NCI-H2081 (cell line): ENCODE data around the gene HHIP.
A peak's percentile ranks its signal among the peaks of the same experiment; 100 is the strongest.

Experiments
- DNase-seq, 2 experiments: peaks; one replicate each; lab custom pipeline; 2025; lab: John Stamatoyannopoulos, UW

HHIP gene, protein sequence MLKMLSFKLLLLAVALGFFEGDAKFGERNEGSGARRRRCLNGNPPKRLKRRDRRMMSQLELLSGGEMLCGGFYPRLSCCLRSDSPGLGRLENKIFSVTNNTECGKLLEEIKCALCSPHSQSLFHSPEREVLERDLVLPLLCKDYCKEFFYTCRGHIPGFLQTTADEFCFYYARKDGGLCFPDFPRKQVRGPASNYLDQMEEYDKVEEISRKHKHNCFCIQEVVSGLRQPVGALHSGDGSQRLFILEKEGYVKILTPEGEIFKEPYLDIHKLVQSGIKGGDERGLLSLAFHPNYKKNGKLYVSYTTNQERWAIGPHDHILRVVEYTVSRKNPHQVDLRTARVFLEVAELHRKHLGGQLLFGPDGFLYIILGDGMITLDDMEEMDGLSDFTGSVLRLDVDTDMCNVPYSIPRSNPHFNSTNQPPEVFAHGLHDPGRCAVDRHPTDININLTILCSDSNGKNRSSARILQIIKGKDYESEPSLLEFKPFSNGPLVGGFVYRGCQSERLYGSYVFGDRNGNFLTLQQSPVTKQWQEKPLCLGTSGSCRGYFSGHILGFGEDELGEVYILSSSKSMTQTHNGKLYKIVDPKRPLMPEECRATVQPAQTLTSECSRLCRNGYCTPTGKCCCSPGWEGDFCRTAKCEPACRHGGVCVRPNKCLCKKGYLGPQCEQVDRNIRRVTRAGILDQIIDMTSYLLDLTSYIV

GRCh38 chr4:144645631-144646522 lies at the start of gene HHIP:
Gene HHIP (plus strand): TSS chr4:144646156. CDS start chr4:144646676, 520 bp downstream.
- DNase-seq, result peak; percentile 11 to 32

DNA sequence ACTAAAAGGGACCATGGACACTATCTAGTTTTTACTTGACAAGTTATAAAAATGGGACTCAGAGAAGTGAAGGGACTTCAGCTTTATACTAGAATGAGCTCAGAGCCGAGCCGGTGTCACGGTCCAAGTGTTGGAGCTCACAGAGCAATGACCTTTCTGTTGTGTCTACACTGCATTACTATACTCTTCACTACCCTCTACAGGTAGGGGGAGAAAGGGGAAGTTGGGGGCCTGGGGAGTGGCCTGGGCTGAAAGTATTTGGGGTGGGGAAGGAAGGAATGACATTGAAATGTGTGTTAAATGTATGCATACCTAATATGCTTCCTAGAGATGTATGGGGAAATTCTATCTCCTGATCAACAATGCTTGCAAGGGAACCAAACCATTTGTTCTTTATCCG lies 48.8 kb upstream of the HHIP start:
- no peak for DNase-seq

GRCh38 chr4:144599621-144600020 lies 46.3 kb upstream of the HHIP start:
- DNase-seq, result no peak

GRCh38 chr4:144611850-144612249 lies 34.1 kb upstream of the HHIP start:
- DNase-seq, result no peak

- no peak for DNase-seq
Observed at GRCh38 chr4:144614850-144615585, 30.9 kb upstream of the HHIP start.

DNA sequence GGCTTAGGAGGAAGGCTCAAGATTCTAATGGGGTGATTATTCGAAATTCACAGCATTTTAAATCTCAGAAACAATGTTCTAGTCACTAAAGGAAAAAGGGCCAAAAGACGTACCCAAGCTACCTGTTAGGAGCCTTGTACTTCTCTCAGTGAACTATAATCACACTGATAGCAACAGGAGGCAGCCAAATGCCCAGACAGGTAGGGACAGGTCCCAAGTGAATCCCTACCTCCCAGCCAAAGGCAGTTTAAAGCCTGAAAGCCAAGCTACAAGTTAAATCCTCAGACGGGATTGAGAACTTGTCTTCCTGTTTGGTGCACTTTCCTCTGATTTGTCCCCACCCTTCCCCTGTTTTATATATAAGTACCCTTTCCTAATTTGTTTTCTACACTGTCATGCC lies 24.3 kb upstream of the HHIP start:
- no peak for DNase-seq

- DNase-seq, result no peak
Observed at GRCh38 chr4:144627663-144628076, 18.3 kb upstream of the HHIP start.

GRCh38 chr4:144633215-144633614 lies 12.7 kb upstream of the HHIP start:
- no peak for DNase-seq

DNA sequence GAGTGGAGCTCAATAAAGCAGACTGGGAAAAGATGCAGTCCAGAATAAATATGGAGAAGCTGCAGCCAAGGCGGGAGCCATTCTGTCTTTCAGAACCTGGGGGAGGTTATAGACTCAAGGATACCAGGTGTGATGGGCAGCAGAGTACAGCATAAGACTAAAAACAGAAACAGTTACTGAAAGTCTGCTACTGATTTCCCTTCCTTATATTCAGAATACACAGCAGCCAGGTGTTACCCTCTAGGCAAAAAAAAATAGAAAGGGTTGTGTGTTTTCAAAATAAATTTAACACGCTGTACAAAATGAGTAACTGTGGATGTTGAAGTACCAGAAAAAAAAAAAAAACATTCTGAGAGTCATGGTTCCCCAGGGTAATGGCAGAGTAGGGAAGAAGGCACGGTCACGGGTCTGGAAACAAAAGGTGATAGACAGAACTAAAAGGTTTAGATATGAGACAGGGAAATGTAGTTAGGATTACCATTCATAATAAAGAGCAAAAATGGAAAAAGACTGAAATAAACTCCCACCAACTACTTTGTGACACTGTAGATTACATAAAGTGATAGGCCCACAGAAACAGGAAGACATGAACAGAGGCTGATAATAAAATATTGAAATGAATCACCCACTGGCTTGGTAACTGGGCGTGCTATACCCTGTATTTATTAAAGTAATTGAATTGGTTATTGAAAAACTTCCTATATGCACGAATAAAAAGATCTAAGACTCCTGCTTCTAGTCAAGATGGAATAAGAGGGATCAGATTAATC lies 10.8 kb upstream of the HHIP start:
- DNase-seq, result no peak

GRCh38 chr4:144644368-144645101 lies 1.4 kb upstream of the HHIP start:
- DNase-seq, result no peak

- no peak for DNase-seq
Observed at GRCh38 chr4:144645102-144645630, 790 bp upstream of the HHIP start.

- no peak for DNase-seq
Observed at GRCh38 chr4:144646523-144647094, 653 bp downstream of the HHIP start.

- DNase-seq, result no peak
Observed at GRCh38 chr4:144647095-144647561, 1.2 kb downstream of the HHIP start.

- no peak for DNase-seq
Observed at GRCh38 chr4:144647590-144647989, 1.6 kb downstream of the HHIP start.

DNA sequence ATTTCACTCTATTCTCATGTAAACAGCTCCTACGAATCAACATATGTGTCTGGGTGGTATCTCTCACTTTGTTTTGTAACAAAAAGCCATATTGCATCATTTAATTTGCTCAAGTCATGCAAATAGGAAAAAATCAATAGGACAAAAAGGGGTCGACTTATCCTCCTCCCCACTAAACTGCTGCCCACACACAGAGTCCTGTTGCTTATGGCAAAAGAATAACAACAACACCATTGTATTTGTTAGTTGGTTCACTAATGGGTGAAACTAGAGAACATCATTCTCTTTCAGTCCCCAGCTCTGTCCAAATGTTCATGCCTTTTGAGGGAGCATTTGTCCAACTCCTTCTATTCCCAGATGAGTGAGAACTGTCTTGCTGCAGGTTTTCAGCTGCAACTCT lies 2.1 kb downstream of the HHIP start:
- no peak for DNase-seq

DNA sequence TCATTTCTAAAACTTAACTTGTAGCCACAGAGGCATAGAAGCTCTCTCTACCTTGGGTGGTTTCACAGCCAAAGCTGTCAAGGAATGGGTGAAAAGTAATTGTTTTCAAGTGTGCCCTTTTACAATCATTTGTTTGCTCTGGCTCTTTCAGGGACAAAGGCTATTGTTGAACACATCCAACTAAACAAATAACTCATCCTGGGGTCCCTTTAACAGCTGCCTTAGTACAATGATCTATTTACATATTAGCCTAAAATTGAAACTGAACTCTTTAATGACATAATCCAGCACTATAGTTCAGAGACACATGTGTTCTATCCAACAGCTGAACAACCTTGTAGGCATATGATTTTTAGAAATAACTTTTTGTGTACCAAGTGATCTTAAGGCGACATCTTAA lies 3.7 kb downstream of the HHIP start:
- DNase-seq, result peak; percentile 8 to 80

- no peak for DNase-seq
Observed at GRCh38 chr4:144650311-144651005, 4.5 kb downstream of the HHIP start.

DNA sequence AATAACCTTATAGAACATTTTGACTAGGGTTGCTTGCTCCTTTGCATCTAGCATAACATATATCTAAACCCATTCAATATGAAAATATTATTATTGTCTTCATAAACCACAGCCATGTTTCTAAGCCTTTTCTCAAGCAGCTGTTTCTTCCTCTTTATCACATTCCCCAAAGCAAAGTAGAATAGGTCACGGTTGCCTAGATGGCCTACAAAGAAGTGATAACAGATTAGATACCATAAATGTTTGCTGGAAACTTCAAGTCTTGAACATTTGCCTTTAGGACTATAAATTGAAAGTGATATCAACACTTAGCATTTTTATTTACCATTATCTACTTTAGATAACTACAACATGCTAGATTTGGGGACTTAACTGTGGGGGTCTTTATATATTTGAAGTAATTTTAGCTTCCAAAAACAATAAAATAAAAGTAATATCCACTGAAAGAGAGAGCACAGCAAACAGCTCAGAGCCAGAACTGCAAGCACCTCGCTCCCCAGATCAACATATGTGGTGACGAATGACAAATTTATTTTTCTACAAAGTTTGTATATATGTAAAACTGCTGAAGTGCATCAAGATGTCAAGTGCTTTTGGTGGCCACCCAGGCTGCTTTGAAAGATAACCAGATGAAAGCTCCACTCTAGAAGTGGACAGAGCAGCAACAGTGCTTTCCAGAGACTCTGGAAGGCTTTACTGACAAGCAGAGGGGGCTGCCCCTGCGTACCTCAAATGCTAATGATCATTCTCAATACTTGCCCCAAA lies 8.0 kb downstream of the HHIP start:
- DNase-seq, result no peak
